Kasumi-1 (cell line): Measurements from ENCODE around the gene OR52E5.

ENCODE experiments used
- DNase-seq, 2 experiments: peaks; one replicate each; lab custom pipeline; 2025; lab: John Stamatoyannopoulos, UW

OR52E5 gene

GRCh38 chr11:5892908-5893307 lies at the start of gene OR52E5:
TSS of gene OR52E5 (plus strand) at chr11:5893208. CDS start at chr11:5900777, 7,569 bp downstream.
- no peak for DNase-seq

- no peak for DNase-seq
Measured at GRCh38 chr11:5846701-5847100, 46.3 kb upstream of the OR52E5 start.

GRCh38 chr11:5847711-5848110 lies 45.3 kb upstream of the OR52E5 start:
- no peak for DNase-seq

- no peak for DNase-seq
Measured at GRCh38 chr11:5851002-5851401, 42.0 kb upstream of the OR52E5 start.

GRCh38 chr11:5857590-5857989 lies 35.4 kb upstream of the OR52E5 start, which contains the start of gene OR52E8:
TSS of gene OR52E8 (minus strand) at chr11:5857690. CDS start at chr11:5857690, 0 bp downstream.
- no peak for DNase-seq

GRCh38 chr11:5865826-5866225 lies 27.2 kb upstream of the OR52E5 start:
- DNase-seq: no peak

GRCh38 chr11:5878564-5878963 lies 14.4 kb upstream of the OR52E5 start:
- no peak for DNase-seq

GRCh38 chr11:5880329-5880728 lies 12.7 kb upstream of the OR52E5 start, which contains the start of gene OR52E4:
TSS of gene OR52E4 (plus strand) at chr11:5880629. CDS start at chr11:5884293, 3,664 bp downstream.
- no peak for DNase-seq

GRCh38 chr11:5881756-5882155 lies 11.3 kb upstream of the OR52E5 start:
- DNase-seq: no peak

- DNase-seq: no peak
Measured at GRCh38 chr11:5887172-5887571, 5.8 kb upstream of the OR52E5 start.

- no peak for DNase-seq
Measured at GRCh38 chr11:5887661-5888060, 5.3 kb upstream of the OR52E5 start.

GRCh38 chr11:5891216-5891800 lies 1.7 kb upstream of the OR52E5 start:
- DNase-seq: peak; percentile 76 to 83

GRCh38 chr11:5899534-5899933 lies 6.5 kb downstream of the OR52E5 start:
- DNase-seq: no peak

- no peak for DNase-seq
Measured at GRCh38 chr11:5910540-5910939, 17.5 kb downstream of the OR52E5 start.

- DNase-seq: no peak
Measured at GRCh38 chr11:5922749-5923426, 29.9 kb downstream of the OR52E5 start.

- DNase-seq: no peak
Measured at GRCh38 chr11:5923427-5923776, 30.4 kb downstream of the OR52E5 start.

- DNase-seq: no peak
Measured at GRCh38 chr11:5923794-5924193, 30.8 kb downstream of the OR52E5 start.

- DNase-seq: no peak
Measured at GRCh38 chr11:5928271-5928670, 35.3 kb downstream of the OR52E5 start.

- DNase-seq: no peak
Measured at GRCh38 chr11:5928811-5929210, 35.8 kb downstream of the OR52E5 start.

- DNase-seq: no peak
Measured at GRCh38 chr11:5929571-5930368, 36.8 kb downstream of the OR52E5 start.

GRCh38 chr11:5930614-5931013 lies 37.6 kb downstream of the OR52E5 start:
- no peak for DNase-seq

- DNase-seq: no peak
Measured at GRCh38 chr11:5931061-5931460, 38.1 kb downstream of the OR52E5 start.

- no peak for DNase-seq
Measured at GRCh38 chr11:5932671-5933070, 39.7 kb downstream of the OR52E5 start.
